Motor neuron (in vitro differentiated cells): ENCODE measurements around the gene MAST4. TPM values are rescaled to one million over a fixed set of nuclear protein-coding genes. Genes with fewer than 3 reads are reported as not detected.

Experiments used
- ATAC-seq, 8 experiments: fragments of 200-7000 bp; cut with Tn5 transposase; replicated peaks in 6 of 8; 2 replicates each; pipeline ENCODE4 v1.8.0; 2021; ENCODE audit warnings: mild to moderate bottlenecking in 8 of 8, moderate library complexity in 8 of 8
- H3K27ac ChIP-seq, 2 donors: fragments of 250-450 bp; sonication (Bioruptor Pico); 2 replicates each; pipeline ENCODE4 v1.9.0; 2021; ENCODE audit warnings: antibody characterized with exemption in 2 of 2, mild to moderate bottlenecking in 2 of 2, moderate library complexity in 1 of 2
- H3K4me1 ChIP-seq, 2 donors: fragments of 250-450 bp; sonication (Bioruptor Pico); replicated peaks in 1 of 2; 2 replicates each; pipeline ENCODE4 v1.6.1; 2021; ENCODE audit warnings: antibody characterized with exemption in 2 of 2, mild to moderate bottlenecking in 2 of 2, moderate library complexity in 1 of 2
- H3K4me3 ChIP-seq, 5 donors: fragments of 250-450 bp; sonication (Bioruptor Pico); 2 replicates each; pipeline ENCODE4 v1.9.0; 2021; ENCODE audit warnings: antibody characterized with exemption in 5 of 5, mild to moderate bottlenecking in 5 of 5, moderate library complexity in 4 of 5
- WGBS, 10 experiments: fragments of 450-650 bp; shearing (Covaris generic); methylation state at CpG; one replicate each; pipeline ENCODE4 v1.0.0; 2022; 5-methylcytosine and 5-hydroxymethylcytosine counted together
- in situ Hi-C, 9 experiments: fragments of 400-800 bp; cut with MboI; loops; one replicate each; pipeline ENCODE4 v1.15.0; 2021; ENCODE audit warnings: low sequenced_read_pairs in 9 of 9, low pct_unique_long_range_greater_than_20kb in 2 of 9; ENCODE audit not compliant: unreplicated experiment in 9 of 9
- total RNA-seq, 8 experiments: library from RNA; unstranded; fragments of 300-600 nt; gene quantifications; 2 replicates each; pipeline versions ENCODE4 v1.2.3 to v1.2.4, GENCODE V29; 2022

MAST4 gene
- total RNA-seq, 8 experiments from 2014 or later: 4.3 to 26.1 (median 12.9) TPM

DNA sequence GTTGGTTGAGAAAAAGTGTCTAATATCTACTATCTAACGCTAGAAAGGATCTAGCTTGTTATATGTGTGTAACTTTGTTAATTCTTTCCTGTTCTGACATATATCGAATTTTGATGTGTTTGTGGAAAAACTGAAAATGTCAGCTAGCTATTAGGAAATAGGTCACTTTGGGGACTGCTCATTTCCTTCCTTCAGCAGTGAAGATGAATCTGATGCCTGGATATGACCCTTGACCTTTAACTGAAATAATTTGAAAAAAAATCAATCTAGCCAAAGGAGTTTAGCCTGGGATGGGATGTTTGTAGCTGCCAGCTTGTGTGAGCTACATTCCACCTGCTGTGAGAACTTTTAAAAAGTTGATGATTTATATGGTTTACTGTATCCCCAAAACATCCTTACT lies 533.6 kb downstream of the MAST4 start:
- no peak overlapping the region for H3K4me3 ChIP-seq
- 88 to 100% (median 100%) methylated on average over 1 to 2 of the region's 2 CpGs; no CpG with 5 or more reads in 1 of the 10 experiments for WGBS, 10 experiments
- no peak for ATAC-seq
- in situ Hi-C loops: loop anchor here in 2 of 9 experiments (25.0 kb wide), 2 partner anchors 142 to 317 kb away; no protein-coding TSS in a partner anchor
- no peak overlapping the region for H3K27ac ChIP-seq
- peaks cover 6 to 19% of the 10 kb centered on the region in 2 donors for H3K4me1 ChIP-seq

DNA sequence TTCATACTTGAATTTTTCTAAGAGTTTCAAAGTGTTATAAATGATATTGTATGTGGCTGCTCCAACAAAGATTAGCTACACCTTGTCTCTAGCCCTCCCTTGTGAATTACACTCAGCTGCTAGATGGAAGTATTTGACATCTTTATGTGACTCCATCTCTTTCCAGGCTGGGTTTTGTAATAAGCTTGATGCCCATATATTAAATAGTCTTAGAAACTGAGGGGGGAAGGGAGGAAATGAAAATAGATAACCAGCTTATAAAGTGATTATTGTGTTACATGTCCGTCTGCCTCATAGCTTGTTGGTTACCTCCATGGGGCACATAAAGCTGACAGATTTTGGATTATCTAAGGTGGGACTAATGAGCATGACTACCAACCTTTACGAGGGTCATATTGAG lies 537.0 kb downstream of the MAST4 start:
- H3K4me3 ChIP-seq: no peak overlapping the region
- H3K4me1 ChIP-seq: peaks cover 6 to 28% of the 10 kb centered on the region in 2 donors
- WGBS, 10 experiments: 43 to 100% (median 89%) methylated on average over 1 to 2 of the region's 2 CpGs; no CpG with 5 or more reads in 3 of the 10 experiments
- ATAC-seq: no peak
- in situ Hi-C loops: loop anchor here in 2 of 9 experiments (25.0 kb wide), 2 partner anchors 146 to 321 kb away; no protein-coding TSS in a partner anchor
- no peak overlapping the region for H3K27ac ChIP-seq

DNA sequence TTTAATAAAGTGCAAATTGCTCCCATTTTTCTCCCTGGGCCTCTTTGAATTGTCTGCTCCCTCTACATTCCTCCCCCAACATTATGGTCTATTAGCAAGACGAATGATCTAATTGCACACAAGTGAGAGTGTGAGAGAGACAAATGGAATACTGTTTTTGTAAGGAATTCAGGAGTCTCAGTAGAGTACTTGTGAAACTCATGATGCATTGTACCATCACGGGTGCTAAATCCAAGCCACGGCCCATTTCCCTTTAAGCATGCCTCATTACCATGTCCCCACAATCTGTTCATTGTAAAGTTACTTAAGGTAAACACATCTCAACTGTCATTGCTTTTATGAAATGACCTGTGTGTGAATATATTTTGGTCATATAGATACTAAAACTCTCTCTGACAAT lies 537.6 kb downstream of the MAST4 start:
- in situ Hi-C loops: loop anchor here in 2 of 9 experiments (25.0 kb wide), 2 partner anchors 146 to 321 kb away; no protein-coding TSS in a partner anchor
- Histone ChIP-seq H3K27ac (no peak overlapping the region), H3K4me3 (no peak overlapping the region), H3K4me1 (peaks cover 6 to 28% of the 10 kb centered on the region in 2 donors)
- 0 to 85% (median 62%) methylated on average over 1 to 3 of the region's 3 CpGs; no CpG with 5 or more reads in 2 of the 10 experiments for WGBS, 10 experiments
- ATAC-seq: peak in 3 of 8 experiments; percentile 26 to 43 (median 37)

GRCh38 chr5:67135381-67135984 lies 539.3 kb downstream of the MAST4 start:
- in situ Hi-C loops: loop anchor here in 2 of 9 experiments (25.0 kb wide), 2 partner anchors 148 to 323 kb away; no protein-coding TSS in a partner anchor
- Histone ChIP-seq H3K4me3 (no peak overlapping the region), H3K27ac (no peak overlapping the region), H3K4me1 (peaks cover 6 to 28% of the 10 kb centered on the region in 2 donors)
- WGBS, 10 experiments: 7 to 100% (median 89%) methylated on average over 3 to 6 of the region's 6 CpGs
- ATAC-seq: peak in 1 of 8 experiments; percentile 68

- no peak overlapping the region for H3K27ac ChIP-seq
- peak in 1 of 8 experiments; percentile 74 for ATAC-seq
- WGBS, 10 experiments: 0 to 100% (median 90%) methylated on average over 1 to 5 of the region's 5 CpGs; no CpG with 5 or more reads in 3 of the 10 experiments
- no peak overlapping the region for H3K4me3 ChIP-seq
- peaks cover 0 to 15% of the 10 kb centered on the region in 2 donors for H3K4me1 ChIP-seq
- in situ Hi-C loops: loop anchor here in 2 of 9 experiments (25.0 kb wide), 2 partner anchors 152 to 327 kb away; no protein-coding TSS in a partner anchor
These were observed 542.8 kb downstream of the MAST4 start for GRCh38 chr5:67139030-67139429.

DNA sequence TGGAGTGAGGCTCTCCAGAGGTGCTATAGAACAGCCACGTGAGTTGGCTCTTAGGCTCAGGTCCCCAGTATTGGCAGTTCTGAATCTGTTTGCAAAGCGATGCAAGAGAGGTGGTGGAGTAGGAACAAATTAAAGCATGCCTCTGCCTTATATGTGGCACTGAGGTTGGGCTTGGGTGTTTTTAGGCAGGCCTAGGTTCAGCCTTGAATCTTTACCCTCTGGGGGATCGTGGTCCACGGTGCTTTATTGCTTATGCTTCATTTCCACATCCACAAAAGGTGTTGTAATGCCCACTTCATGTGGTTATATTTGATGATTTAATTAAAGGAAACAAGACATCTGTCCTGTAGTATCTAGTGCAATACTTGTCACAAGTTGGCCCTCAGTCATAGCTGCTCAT lies 544.2 kb downstream of the MAST4 start:
- no peak overlapping the region for H3K27ac ChIP-seq
- H3K4me3 ChIP-seq: no peak overlapping the region
- in situ Hi-C loops: loop anchor here in 2 of 9 experiments (25.0 kb wide), 2 partner anchors 153 to 328 kb away; no protein-coding TSS in a partner anchor
- 60 to 100% (median 100%) methylated on average over 1 to 3 of the region's 4 CpGs; no CpG with 5 or more reads in 5 of the 10 experiments for WGBS, 10 experiments
- peaks cover 0 to 5% of the 10 kb centered on the region in 2 donors for H3K4me1 ChIP-seq
- ATAC-seq: no peak

DNA sequence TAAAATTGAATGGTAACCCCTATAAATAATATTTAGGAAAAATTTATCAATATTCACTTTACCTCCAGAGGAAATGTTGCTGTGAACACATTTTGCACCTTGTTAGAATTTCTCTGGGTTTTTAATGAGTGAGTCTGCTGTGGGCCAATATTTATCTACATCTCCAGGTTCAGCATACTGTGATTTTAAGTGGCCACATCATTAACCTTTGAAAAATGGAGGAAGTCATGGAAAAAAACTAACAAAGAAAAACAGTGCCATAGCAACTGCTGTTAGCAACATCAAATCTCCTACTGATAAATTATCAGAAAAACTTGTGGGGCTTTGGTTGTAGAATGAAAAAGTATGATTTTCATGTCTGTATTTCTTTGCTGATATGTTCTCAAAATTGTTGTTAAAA lies 545.5 kb downstream of the MAST4 start:
- H3K27ac ChIP-seq: no peak overlapping the region
- peaks cover 0 to 2% of the 10 kb centered on the region in 2 donors for H3K4me1 ChIP-seq
- no peak for ATAC-seq
- in situ Hi-C loops: loop anchor here in 2 of 9 experiments (25.0 kb wide), 2 partner anchors 154 to 329 kb away; no protein-coding TSS in a partner anchor
- H3K4me3 ChIP-seq: no peak overlapping the region

- Histone ChIP-seq H3K4me3 (no peak overlapping the region), H3K4me1 (peaks cover 0 to 10% of the 10 kb centered on the region in 2 donors), H3K27ac (no peak overlapping the region)
- 40 to 98% (median 87%) methylated on average over 1 to 7 of the region's 8 CpGs for whole genome bisulfite sequencing, 10 experiments
- no peak for ATAC-seq
- in situ Hi-C loops: loop anchor here in 2 of 9 experiments (25.0 kb wide), 2 partner anchors 156 to 331 kb away; no protein-coding TSS in a partner anchor
These were observed 546.6 kb downstream of the MAST4 start for GRCh38 chr5:67142816-67143215.

DNA sequence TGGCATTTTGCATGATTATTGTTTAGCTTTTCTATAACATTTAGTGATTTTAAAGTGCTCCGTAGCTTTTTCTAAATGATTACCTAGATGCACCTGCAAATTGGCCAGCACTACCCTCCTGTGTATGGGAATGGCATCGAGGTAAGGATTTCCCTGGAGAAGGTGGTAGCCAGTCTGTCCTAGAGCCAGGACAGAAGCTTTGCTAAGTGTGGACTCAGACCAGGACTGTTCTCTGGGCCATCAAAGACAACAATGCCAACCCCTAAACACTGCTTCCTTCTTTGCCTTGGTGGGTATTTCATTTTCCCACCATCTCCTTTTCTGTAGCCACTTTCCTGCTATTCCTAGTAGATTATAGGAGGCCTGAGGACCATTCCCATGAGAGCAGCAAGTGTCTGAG lies 547.4 kb downstream of the MAST4 start:
- Histone ChIP-seq H3K4me1 (peaks cover 0 to 10% of the 10 kb centered on the region in 2 donors), H3K4me3 (no peak overlapping the region), H3K27ac (no peak overlapping the region)
- WGBS, 10 experiments: 83 to 100% (median 100%) methylated on average over 1 to 2 of the region's 2 CpGs; no CpG with 5 or more reads in 3 of the 10 experiments
- ATAC-seq: no peak
- in situ Hi-C loops: loop anchor here in 2 of 9 experiments (25.0 kb wide), 2 partner anchors 156 to 331 kb away; no protein-coding TSS in a partner anchor

DNA sequence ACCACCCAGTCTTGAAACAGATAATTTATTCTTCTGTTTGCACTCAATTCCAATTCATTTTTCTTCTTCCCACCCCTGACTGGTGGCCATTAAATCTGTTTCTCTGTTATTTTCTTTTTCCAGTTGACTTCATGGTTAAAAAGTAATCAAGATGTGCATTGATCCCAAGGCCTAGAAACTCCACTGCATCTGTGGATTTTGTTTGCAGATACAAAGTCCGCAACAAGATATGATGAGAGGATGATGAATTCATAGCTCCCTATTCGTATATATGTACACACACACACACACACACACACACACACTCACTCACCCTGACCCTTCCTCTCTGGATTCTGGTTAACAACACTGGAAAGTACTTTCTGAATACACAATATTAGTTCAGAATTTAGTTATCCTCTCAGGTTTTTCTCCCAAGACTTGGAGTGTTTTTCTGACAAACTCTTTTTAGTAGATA lies 548.0 kb downstream of the MAST4 start:
- Histone ChIP-seq H3K4me3 (no peak overlapping the region), H3K27ac (no peak overlapping the region), H3K4me1 (peaks cover 0 to 10% of the 10 kb centered on the region in 2 donors)
- ATAC-seq: no peak
- in situ Hi-C loops: loop anchor here in 2 of 9 experiments (25.0 kb wide), 2 partner anchors 157 to 332 kb away; no protein-coding TSS in a partner anchor
- WGBS, 10 experiments: 74 to 100% (median 100%) methylated on average over 1 to 2 of the region's 2 CpGs; no CpG with 5 or more reads in 7 of the 10 experiments

- H3K4me1 ChIP-seq: peaks cover 0 to 10% of the 10 kb centered on the region in 2 donors
- no peak overlapping the region for H3K27ac ChIP-seq
- no peak for ATAC-seq
- in situ Hi-C loops: loop anchor here in 2 of 9 experiments (25.0 kb wide), 2 partner anchors 159 to 334 kb away; no protein-coding TSS in a partner anchor
- no peak overlapping the region for H3K4me3 ChIP-seq
- whole genome bisulfite sequencing, 10 experiments: 67 to 100% (median 94%) methylated on average over 1 of the region's 1 CpG; no CpG with 5 or more reads in 3 of the 10 experiments
These were observed 550.4 kb downstream of the MAST4 start for GRCh38 chr5:67146574-67146973.

DNA sequence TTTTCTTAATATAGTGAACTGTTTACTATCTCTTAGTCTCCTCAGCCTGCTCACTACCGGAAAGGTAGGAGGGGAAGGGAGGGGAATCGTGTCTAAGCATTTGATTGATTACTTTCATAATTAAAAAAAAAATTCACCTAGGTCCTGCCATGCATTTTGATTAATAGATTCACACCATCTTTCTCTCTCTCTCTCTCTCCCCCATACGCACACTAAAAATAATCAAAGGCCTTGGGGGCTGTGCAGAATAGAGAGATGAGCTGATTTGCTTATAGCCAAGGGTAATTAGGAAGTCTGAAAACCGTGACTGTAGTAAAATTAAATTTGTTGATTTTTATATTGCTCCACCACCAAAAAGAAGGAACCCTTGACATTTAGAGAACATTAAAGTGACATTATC lies 550.8 kb downstream of the MAST4 start:
- 67 to 100% (median 90%) methylated on average over 1 to 4 of the region's 4 CpGs for WGBS, 10 experiments
- Histone ChIP-seq H3K4me3 (no peak overlapping the region), H3K27ac (no peak overlapping the region), H3K4me1 (peaks cover 0 to 10% of the 10 kb centered on the region in 2 donors)
- in situ Hi-C loops: loop anchor here in 2 of 9 experiments (25.0 kb wide), 2 partner anchors 160 to 335 kb away; no protein-coding TSS in a partner anchor
- no peak for ATAC-seq

DNA sequence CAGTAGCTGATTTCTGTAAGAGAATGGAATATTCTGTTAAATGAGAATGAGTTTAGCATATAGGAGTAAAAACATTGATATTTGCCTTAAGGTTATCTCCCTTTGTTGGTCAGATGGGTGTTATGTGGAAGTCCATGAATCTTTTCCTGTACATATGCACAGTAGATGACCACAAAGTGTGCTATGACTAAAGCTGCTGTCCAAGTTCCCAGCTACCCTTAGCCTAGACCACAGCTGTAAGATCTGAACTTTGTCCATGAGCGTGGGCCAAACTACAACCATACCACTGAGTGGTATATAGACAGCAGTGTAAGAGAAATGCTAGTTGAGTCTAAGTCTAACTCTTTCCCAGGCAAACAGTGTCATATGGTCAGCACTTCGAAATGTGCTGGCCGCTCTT lies 551.6 kb downstream of the MAST4 start:
- Histone ChIP-seq H3K4me3 (no peak overlapping the region), H3K4me1 (peaks cover 0 to 10% of the 10 kb centered on the region in 2 donors), H3K27ac (no peak overlapping the region)
- peak in 3 of 8 experiments; percentile 33 to 96 (median 88) for ATAC-seq
- WGBS, 10 experiments: 69 to 100% (median 91%) methylated on average over 1 to 3 of the region's 3 CpGs; no CpG with 5 or more reads in 3 of the 10 experiments
- in situ Hi-C loops: loop anchor here in 2 of 9 experiments (25.0 kb wide), 2 partner anchors 160 to 335 kb away; no protein-coding TSS in a partner anchor
